ENCODE data around the gene NLRP6. TPM values are rescaled to one million over a fixed set of nuclear protein-coding genes. Genes with fewer than 3 reads are reported as not detected.
A peak's percentile ranks its signal among the peaks of the same experiment; 100 is the strongest.
"Not testable (repeated sequence)": the region's sequence is repeated elsewhere in the genome, so short reads cannot be mapped to it uniquely, and the experiment has no call there.

NLRP6 gene
- 10 to 100 TPM; 32.1 to 34.0 TPM for total RNA-seq

DNA sequence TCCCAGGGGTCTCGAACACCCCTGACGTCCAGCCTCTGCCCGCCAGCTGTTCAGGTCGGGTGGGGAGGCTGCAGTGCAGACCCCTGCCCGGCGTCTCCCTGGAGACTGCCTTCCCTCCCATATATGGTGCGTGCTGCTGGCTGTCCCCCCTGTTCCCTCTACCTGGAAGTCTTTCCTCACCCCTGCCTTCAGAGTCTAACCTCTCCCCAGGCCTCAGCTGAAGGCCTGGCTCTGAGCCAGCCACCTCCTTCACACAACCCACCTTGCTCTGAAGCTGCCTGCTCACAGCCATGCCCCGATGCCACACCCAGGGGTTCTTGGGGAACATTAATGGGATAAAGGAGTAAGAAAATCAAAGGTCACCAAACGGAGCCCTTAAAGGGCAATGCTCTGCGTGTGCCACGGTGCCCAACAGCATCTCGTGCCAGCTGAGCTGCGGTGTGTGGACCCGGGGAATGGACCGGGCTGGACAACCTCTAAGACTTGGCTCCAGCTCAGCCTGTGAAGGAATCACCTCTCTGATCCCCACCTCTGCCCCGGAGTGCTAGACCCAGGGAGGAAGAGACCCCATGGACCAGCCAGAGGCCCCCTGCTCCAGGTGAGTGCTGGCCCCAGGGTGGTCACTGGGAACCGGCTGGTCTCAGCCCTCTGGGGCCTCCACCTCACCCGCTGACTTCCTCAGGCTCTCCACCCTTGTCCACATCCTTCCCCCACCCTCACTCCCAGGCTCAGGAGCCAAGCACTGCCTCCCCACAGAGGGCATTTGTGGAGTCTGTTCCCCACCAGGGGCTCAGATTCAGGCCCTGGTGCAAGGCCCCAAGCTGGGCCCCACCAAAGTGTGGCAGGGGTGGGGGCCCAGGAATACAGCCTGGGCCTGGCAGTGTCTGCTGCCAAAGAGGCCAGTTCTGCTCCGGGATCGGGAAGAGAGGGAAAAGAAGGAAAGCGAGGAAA is at the start of gene NLRP6:
NLRP6 (plus strand) TSS at position 407 of the 951 bp plus-strand sequence; CDS start at position 570, 163 bp downstream.
- POLR2A ChIA-PET: interaction anchor here (0.5 to 16.3 kb wide), 16 partner anchors 11 to 423 kb away, joined by 3 to 336 read pairs (median 6); partner anchors contain the start of genes BET1L, IFITM1, IFITM2 and IFITM5
- DNase-seq: peak; percentile 49
- peaks cover 25% of the 10 kb centered on the region for H3K4me1 Mint-ChIP-seq
- peak within 1 kb of the TSS; percentile 99 for H3K27ac Mint-ChIP-seq
- peaks cover 10% of the 10 kb centered on the region for H3K9me3 Mint-ChIP-seq
- peaks cover 48% of the 10 kb centered on the region for H3K36me3 Mint-ChIP-seq
- no peak for ATAC-seq (ENCODE audit: low read depth)
- peak within 1 kb of the TSS; percentile 97 for H3K4me3 Mint-ChIP-seq
- H3K27me3 Mint-ChIP-seq: peaks cover 2% of the 10 kb centered on the region

DNA sequence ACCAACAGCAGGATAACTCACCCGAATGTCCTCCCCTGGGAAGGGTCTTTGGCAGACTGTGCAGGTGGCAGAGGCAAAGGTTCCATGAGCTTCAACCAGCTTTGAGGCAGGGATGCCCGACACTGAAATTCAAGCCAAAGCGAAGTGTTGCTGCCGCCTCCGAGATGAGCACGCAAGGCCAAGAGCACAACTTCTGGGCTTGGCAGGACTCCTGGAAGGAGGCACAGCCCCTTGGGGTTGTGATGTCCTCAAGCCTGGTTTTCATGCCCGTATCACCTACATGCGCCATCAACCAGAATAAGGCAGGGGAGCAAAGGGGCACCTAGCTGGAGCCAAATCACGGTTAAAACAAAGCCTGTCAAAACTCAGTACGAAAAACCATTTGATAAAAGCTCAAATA is 47.8 kb upstream of the NLRP6 start:
- no peak for DNase-seq
- no peak for ATAC-seq (ENCODE audit: low read depth)
- POLR2A ChIA-PET: no interaction called here
- H3K36me3 Mint-ChIP-seq: peaks cover 2% of the 10 kb centered on the region
- no peak overlapping the region for H3K4me3 Mint-ChIP-seq
- H3K9me3 Mint-ChIP-seq: no peaks in the 10 kb centered on the region
- H3K4me1 Mint-ChIP-seq: peaks cover 15% of the 10 kb centered on the region
- no peak overlapping the region for H3K27ac Mint-ChIP-seq
- H3K27me3 Mint-ChIP-seq: no peaks in the 10 kb centered on the region

DNA sequence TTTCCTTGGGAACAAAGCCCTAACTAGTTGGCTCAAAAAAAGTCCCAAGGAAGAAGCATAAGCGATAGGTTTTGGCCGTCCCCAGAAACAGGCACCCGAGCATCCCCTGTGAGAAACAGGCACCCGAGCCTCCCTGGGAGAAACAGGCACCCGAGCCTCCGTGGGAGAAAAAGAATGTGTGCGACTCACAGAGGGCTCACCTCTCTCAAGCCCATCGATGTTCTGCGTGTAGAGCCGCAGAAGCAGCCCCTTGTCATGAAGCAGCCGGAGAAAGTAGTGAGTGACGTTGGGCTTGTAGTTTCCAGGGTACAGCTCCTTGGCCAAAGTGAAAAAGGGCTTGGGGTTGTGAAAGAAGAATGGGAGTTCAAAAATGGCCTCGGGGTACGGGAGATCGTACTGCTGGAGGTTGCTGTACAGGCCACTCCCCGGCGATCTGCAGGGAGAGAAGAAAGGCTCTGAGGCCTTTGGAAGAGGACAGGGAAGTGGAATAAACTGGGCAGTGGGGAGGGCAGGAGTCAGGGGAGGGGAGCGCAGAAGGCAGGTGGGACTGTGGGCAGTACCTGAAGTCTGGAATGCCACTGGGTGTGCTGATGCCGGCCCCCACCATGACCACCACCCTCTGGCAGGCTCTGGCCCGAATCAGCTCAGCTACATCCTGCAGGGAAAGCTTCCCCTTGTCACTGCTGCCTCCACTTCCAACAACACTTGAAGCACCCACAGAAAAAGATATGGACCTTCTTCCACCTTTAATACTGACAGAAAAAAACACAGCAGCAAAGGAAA is 45.2 kb upstream of the NLRP6 start:
- DNase-seq (no peak), ATAC-seq (ENCODE audit: low read depth) (no peak)
- peaks cover 2% of the 10 kb centered on the region for H3K36me3 Mint-ChIP-seq
- no peak overlapping the region for H3K4me3 Mint-ChIP-seq
- POLR2A ChIA-PET: no interaction called here
- no peak overlapping the region for H3K27ac Mint-ChIP-seq
- H3K9me3 Mint-ChIP-seq: no peaks in the 10 kb centered on the region
- peaks cover 12% of the 10 kb centered on the region for H3K4me1 Mint-ChIP-seq
- H3K27me3 Mint-ChIP-seq: no peaks in the 10 kb centered on the region

DNA sequence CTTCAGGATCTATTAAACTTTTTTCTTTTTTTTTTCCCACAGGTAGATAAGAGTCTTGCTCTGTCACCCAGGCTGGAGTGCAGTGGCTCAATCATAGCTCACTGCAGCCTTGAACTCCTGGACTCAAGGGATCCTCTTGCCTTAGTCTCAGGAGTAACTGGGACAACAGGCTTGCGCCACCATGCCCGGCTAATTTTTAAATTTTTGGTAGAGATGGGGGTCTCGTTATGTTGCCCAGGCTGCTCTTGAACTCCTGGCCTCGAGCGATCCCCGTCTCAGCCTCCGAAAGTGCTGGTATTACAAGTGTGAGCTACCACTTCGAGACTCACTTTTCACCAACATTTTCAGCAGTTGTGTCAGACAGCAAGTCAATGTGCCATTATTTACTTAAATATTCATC is 43.0 kb upstream of the NLRP6 start:
- peak overlapping the region; percentile 88 for H3K4me3 Mint-ChIP-seq
- H3K4me1 Mint-ChIP-seq: peaks cover 26% of the 10 kb centered on the region
- DNase-seq (no peak), ATAC-seq (ENCODE audit: low read depth) (no peak)
- POLR2A ChIA-PET: interaction anchor here (0.7 to 5.2 kb wide), 3 partner anchors 16 to 52 kb away, joined by 3 to 44 read pairs (median 3); partner anchors contain the start of genes BET1L and RIC8A
- H3K36me3 Mint-ChIP-seq: peaks cover 4% of the 10 kb centered on the region
- H3K27me3 Mint-ChIP-seq: no peaks in the 10 kb centered on the region
- H3K9me3 Mint-ChIP-seq: no peaks in the 10 kb centered on the region
- H3K27ac Mint-ChIP-seq: peak overlapping the region; percentile 85

DNA sequence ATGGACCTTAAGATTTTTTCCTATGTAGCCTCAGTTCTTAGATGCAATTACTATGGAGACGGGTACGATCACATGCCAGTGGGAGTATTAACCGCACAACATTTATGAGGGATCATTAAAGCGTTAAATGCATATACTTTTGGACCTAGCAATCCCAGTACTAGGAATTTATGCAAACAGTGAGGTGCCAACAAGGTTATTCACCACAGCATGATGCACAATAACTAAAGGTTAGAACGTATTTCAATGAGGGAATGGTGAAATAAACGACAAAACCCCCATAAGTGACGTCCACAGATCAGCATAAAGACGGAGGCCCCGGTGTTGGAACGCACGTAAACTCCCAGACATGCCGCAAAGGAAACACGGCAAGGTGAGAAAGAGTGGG is 42.6 kb upstream of the NLRP6 start:
- no peaks in the 10 kb centered on the region for H3K9me3 Mint-ChIP-seq
- peaks cover 4% of the 10 kb centered on the region for H3K36me3 Mint-ChIP-seq
- peak overlapping the region; percentile 88 for H3K4me3 Mint-ChIP-seq
- DNase-seq (no peak), ATAC-seq (ENCODE audit: low read depth) (peak; percentile 34)
- POLR2A ChIA-PET: interaction anchor here (1.4 to 5.2 kb wide), 2 partner anchors 15 to 28 kb away, joined by 3 to 44 read pairs; partner anchors contain the start of genes BET1L and RIC8A
- no peaks in the 10 kb centered on the region for H3K27me3 Mint-ChIP-seq
- H3K4me1 Mint-ChIP-seq: peaks cover 28% of the 10 kb centered on the region
- peak overlapping the region; percentile 85 for H3K27ac Mint-ChIP-seq

DNA sequence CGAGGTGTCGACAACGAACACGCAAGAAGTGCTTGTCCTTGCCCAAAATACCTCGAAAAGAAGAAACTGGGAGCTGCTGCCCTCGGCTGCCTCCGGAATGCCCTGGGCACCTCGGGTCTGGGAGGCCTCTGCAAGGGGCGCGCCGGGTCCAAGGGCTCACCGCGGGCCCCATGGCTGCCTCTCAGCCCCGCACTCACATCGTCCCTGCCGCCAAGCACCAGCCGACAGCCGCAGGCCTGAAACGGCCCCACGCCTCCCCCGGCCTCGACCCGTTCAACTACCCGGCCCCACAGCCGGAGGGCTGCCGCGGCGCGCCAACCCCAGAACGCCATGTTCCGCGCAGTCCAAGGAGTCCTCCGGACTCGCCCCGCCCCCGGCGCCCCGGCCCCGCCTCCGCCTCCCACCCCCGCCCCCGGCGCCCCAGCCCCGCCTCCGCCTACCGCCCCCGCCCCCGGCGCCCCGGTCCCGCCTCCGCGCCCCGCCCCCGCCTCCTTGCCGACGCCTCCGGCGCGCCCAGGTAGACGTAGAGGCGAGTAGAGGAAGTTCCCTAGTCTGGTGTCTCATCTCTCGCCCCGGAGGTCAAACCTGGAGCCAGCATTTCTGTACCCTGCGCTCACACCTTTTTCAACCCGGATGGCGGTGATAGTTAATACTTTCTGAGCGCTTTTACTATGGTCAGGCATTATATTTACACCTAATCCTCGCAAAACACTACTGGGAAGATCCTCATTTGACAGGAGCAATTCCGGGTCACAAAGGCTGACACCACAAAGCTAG is 42.0 kb upstream of the NLRP6 start, which contains the start of gene SIRT3:
SIRT3 (minus strand) TSS at position 346 of the 777 bp plus-strand sequence; CDS start at position 332, 14 bp downstream.
- DNase-seq (peak; percentile 84), ATAC-seq (ENCODE audit: low read depth) (peak; percentile 89)
- H3K4me3 Mint-ChIP-seq: peak within 1 kb of the TSS; percentile 98
- peaks cover 6% of the 10 kb centered on the region for H3K36me3 Mint-ChIP-seq
- H3K27ac Mint-ChIP-seq: peak within 1 kb of the TSS; percentile 98
- H3K9me3 Mint-ChIP-seq: no peaks in the 10 kb centered on the region
- no peaks in the 10 kb centered on the region for H3K27me3 Mint-ChIP-seq
- H3K4me1 Mint-ChIP-seq: peaks cover 30% of the 10 kb centered on the region
- POLR2A ChIA-PET: interaction anchor here (1.1 to 5.2 kb wide), 7 partner anchors 15 to 212 kb away, joined by 3 to 44 read pairs (median 8); partner anchors contain the start of genes BET1L and RIC8A

DNA sequence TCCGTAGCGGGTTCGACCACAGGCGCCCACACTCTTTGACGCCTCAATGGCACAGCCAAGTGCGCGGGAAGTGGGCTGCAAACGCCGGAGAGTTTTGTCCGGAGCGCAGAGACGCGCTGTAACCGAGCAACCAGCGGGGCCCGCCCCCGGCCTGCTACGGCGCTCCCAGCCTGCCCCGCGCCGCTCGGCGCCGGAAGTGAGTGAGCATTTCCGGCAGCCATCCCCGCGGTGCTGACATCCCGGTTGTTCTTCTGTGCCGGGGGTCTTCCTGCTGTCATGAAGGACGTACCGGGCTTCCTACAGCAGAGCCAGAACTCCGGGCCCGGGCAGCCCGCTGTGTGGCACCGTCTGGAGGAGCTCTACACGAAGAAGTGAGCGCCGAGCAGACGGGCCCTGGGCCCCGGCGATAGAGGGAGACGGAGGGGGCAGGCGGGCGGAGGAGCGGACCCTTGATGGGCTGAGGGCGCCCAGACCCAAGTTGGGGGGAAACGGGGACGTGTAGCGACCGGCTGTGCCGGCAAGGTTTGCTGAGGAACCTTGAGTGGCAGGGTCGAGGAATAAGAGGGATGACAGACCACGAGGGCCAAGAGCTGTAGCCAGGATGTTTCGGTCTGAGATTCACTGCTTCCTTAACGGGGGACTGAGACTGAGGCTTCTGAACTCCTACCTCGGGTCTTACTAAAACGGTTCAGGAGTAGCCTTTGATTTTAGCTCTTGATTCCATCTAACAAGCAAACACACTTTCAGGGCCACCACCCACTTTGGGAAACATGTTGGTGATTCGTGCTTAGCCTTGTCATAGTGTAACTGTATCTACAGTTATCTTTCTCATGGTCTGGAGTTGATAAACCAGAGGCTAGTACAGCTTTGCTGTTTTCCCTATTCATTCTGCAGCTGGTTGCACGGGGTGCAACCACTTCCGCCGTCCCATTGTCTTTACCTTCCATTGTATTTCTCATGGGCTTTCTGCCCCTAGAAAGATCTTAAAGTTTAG is 41.1 kb upstream of the NLRP6 start, which contains the start of gene PSMD13:
PSMD13 (plus strand) TSS at position 203 of the 994 bp plus-strand sequence; CDS start at position 277, 74 bp downstream.
- Mint-ChIP-seq H3K4me1 (peaks cover 39% of the 10 kb centered on the region), H3K27me3 (no peaks in the 10 kb centered on the region), H3K4me3 (peak within 1 kb of the TSS; percentile 98), H3K9me3 (no peaks in the 10 kb centered on the region), H3K27ac (peak within 1 kb of the TSS; percentile 98), H3K36me3 (peaks cover 13% of the 10 kb centered on the region)
- POLR2A ChIA-PET: interaction anchor here (0.6 to 5.2 kb wide), 19 partner anchors 10 to 213 kb away, joined by 3 to 44 read pairs (median 4); partner anchors contain the start of genes BET1L, PTDSS2, RIC8A and SIGIRR
- ATAC-seq (ENCODE audit: low read depth) (peak; percentile 85), DNase-seq (peak; percentile 92)

DNA sequence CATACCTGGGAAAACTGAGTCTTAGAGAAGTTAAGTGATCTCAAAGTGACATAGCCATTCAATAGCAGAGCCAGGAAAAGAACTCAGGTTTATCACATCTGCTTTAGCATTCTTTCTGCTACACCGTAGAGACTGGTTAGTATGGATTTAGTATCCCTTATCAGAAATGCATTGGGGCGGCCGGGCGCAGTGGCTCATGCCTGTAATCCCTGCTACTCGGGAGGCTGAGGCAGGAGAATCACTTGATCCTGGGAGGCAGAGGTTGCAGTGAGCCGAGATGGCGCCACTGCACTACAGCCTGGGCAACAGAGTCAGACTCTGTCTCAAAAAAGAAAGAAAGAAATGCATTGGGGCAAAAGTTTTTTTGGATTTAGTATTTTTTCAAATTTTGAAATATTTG is 39.9 kb upstream of the NLRP6 start:
- not testable (repeated sequence) for DNase-seq; ATAC-seq (ENCODE audit: low read depth)
- H3K27ac Mint-ChIP-seq: peak overlapping the region; percentile 6

DNA sequence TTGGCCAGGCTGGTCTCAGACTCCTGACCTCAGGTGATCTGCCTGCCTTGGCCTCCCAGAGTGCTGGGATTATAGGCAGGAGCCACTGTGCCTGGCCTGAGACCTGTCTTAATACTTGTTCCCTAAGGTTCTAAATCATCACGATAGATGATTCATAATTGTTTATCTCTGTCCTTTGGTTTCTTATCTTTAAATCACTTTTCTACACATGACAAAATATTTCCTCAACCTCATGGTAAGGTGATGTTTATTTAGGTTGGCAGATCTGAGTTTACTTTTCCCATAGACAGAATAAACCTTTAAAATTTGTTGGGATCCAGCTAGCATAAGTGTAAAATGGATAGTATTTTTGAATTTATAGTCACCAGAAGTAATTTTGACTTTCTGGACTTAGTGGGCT is 37.9 kb upstream of the NLRP6 start:
- H3K27ac Mint-ChIP-seq: no peak overlapping the region
- DNase-seq (no peak), ATAC-seq (ENCODE audit: low read depth) (no peak)
- POLR2A ChIA-PET: no interaction called here
- H3K9me3 Mint-ChIP-seq: no peaks in the 10 kb centered on the region
- H3K27me3 Mint-ChIP-seq: no peaks in the 10 kb centered on the region
- H3K4me3 Mint-ChIP-seq: no peak overlapping the region
- H3K36me3 Mint-ChIP-seq: peaks cover 27% of the 10 kb centered on the region
- peaks cover 42% of the 10 kb centered on the region for H3K4me1 Mint-ChIP-seq

More for the DNA sequence above, 39.9 kb upstream of the NLRP6 start:
- Mint-ChIP-seq H3K4me1 (peaks cover 40% of the 10 kb centered on the region), H3K4me3 (peak overlapping the region; percentile 98), H3K36me3 (peaks cover 21% of the 10 kb centered on the region)
- POLR2A ChIA-PET: interaction anchor here (1.1 to 5.2 kb wide), 3 partner anchors 10 to 41 kb away, joined by 3 to 44 read pairs (median 6); partner anchors contain the start of genes BET1L and RIC8A
- not testable (repeated sequence) for H3K27me3 Mint-ChIP-seq, H3K9me3 Mint-ChIP-seq

DNA sequence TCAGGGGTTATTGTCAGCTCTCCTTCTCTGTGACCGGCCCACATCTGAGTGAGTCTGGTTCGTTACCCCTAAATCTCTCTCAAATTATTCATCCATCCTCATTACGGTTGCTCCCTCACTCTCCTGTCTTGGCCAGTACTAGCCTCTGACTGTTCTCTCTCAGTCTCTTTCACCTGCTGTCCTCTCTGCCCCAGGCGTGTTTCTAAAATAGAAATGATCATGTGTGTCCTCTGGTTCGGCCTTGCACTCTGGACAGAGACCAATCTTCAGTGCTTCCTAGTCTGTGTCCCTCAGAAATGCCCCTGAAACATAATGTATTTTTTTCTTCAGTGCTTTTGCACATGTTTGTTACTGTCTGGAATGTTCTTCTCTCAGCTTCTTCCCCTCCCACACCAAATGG is 36.6 kb upstream of the NLRP6 start:
- H3K36me3 Mint-ChIP-seq: peaks cover 34% of the 10 kb centered on the region
- peak overlapping the region; percentile 51 for H3K27ac Mint-ChIP-seq
- H3K9me3 Mint-ChIP-seq: no peaks in the 10 kb centered on the region
- no peak overlapping the region for H3K4me3 Mint-ChIP-seq
- ATAC-seq (ENCODE audit: low read depth) (no peak), DNase-seq (no peak)
- peaks cover 37% of the 10 kb centered on the region for H3K4me1 Mint-ChIP-seq
- POLR2A ChIA-PET: no interaction called here
- no peaks in the 10 kb centered on the region for H3K27me3 Mint-ChIP-seq

DNA sequence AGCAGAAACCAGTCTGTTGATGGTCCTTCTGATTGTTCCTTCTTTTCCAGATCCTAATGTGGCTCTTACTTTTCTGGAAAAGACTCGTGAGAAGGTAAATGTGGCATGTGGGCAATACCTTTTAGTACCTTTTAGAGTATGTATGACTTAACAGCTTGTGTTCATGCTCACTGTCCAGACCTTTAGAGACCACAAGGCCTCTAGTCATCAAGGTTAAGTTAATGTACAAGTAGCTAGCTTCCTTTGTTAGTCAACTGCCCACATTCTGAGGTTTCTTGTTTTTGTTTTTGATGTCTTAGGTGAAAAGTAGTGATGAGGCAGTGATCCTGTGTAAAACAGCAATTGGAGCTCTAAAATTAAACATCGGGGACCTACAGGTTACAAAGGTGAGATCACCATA is 33.8 kb upstream of the NLRP6 start:
- no peak for ATAC-seq (ENCODE audit: low read depth)
- H3K27ac Mint-ChIP-seq: peak overlapping the region; percentile 59
- peaks cover 28% of the 10 kb centered on the region for H3K4me1 Mint-ChIP-seq
- POLR2A ChIA-PET: interaction anchor here (1.2 kb wide), 1 partner anchor 37 kb away, joined by 3 read pairs; no protein-coding TSS in a partner anchor
- no peak overlapping the region for H3K4me3 Mint-ChIP-seq
- H3K27me3 Mint-ChIP-seq: no peaks in the 10 kb centered on the region
- peaks cover 49% of the 10 kb centered on the region for H3K36me3 Mint-ChIP-seq
- DNase-seq: no peak
- H3K9me3 Mint-ChIP-seq: no peaks in the 10 kb centered on the region

All from activated naive CD8-positive, alpha-beta T cell treated with anti-CD3 and anti-CD28 coated beads, Interleukin-2, amount 10 ng/mL, durations not matched to agents 7 days and 5 days (primary cell).